Stimulated activated CD4-positive, alpha-beta T cell treated with anti-CD3 and anti-CD28 coated beads, Interleukin-15, amount 100 ng/mL, for 1 hour (primary cell): ENCODE measurements around the gene VGF.

ENCODE experiments used
- DNase-seq, 2 donors: peaks; one replicate each; pipeline ENCODE4 v3.0.0-alpha.2; 2020; ENCODE audit warnings: low read depth in 1 of 2, low spot score in 1 of 2

The VGF gene

DNA sequence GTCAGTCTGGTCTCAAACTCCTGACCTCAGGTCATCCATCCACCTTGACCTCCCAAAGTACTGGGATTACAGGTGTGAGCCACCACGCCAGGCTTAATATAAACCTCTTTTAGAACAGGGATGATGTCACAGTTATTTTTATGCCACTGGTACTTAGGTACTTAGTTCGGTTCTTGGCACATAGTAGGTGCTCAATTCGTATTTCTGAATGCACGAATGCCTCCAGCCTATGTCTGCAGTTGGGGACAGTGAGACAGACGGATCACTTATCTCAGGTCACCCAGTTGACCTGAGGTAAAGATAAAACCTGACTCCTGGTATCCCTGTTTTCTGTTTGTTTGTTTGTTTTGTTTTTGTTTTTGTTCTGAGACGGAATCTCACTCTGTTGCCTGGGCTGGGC lies 20.8 kb upstream of the VGF start:
- DNase-seq, result no peak

DNA sequence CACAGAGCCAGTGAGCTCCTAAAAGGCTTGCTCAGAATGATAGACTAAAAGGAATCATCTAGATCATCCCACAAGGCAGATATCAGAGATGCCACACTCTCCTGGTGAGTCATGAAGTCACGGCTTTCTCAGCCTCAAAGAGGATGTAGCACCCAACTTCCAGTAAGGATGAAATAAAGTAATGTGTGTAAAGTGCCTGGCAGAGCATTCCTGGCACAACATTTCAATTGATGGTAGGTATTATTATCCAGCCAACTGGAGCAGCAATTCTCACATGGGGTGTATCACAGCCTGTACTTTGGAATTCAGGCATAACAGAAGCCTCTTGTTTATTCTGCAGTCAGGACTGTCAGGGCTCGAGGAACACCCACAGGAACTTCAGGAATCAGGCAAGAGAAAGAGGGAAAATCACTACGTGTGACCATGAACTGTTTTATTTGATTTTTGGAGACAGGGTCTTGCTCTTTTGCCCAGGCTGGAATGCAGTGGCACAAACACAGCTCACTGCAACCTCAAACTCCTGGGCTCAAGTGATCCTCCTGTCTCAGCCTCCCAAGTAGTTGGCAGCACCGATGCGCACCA lies 20.0 kb upstream of the VGF start:
- DNase-seq, result no peak

- DNase-seq, result no peak
Measured at GRCh38 chr7:101180130-101180755, 14.9 kb upstream of the VGF start, which contains the start of gene NAT16. NAT16 (minus strand) TSS chr7:101180293; CDS start chr7:101174807, 5,486 bp downstream.

- DNase-seq, result no peak
Measured at GRCh38 chr7:101179713-101180112, 14.3 kb upstream of the VGF start.

GRCh38 chr7:101179117-101179516 lies 13.7 kb upstream of the VGF start:
- no peak for DNase-seq

DNA sequence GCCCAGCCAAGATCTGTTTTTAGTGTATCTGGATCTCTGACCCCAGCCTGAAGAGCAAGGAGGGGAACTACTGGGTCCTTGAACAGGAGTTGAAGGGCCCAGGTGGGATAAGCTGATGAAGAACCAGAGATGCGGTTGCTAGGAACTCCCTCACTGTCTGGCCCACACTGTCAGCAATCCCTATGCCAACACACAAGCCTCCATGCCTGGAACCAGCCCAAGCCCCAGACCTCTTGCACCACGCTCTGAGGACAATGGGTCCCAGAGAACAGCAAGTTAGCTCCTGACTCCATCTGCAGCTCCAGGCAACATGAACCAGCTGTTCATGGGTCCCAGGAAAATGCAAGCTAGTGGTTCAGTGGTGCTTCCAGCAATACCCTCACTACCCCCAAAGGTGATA lies 12.3 kb upstream of the VGF start:
- DNase-seq, result no peak

DNA sequence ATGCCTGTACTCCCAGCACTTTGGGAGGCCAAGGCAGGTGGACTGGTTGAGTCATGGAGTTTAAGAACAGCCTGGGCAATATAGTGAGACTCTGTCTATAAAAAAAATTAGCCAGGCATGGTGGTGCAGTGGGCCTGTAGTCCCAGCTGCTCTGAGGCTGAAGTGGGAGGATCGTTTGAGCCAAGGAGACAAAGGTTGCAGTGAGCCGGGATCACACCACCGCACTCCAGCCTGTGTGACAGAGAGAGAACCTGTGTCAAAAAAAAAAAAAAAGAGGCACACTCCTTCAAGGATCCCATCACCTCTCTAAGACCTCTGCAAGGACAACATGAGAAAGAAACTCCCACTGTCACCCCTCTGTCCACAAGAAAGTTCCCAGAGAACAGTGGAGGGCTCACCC lies 10.3 kb upstream of the VGF start:
- DNase-seq, result no peak

GRCh38 chr7:101174322-101174854 lies 9.0 kb upstream of the VGF start:
- no peak for DNase-seq

DNA sequence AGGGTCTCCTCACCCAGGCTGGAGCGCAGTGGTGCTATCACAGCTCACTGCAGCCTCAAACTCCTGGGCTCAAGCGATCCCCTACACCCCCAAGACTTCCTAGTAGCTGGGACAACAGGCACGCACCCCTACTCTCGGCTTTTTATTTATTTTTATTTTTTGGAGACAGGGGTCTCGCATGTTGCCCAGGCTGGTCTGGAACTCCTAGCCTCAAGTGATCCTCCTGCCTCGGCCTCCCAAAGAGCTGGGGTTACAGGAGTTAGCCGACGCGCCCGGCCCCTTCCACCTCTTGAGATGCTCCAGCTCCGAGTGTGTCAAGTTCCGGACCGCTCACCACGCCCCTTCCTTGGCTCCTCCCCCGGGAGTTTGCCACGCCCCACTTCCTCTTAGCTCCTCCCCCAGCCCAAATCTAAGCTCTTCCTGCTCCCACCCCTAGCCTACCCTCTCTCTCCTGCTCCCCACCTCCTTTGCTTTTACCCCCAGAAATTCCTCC lies 8.4 kb upstream of the VGF start:
- peak; percentile 38 to 46 for DNase-seq

- no peak for DNase-seq
Measured at GRCh38 chr7:101172854-101173751, 7.7 kb upstream of the VGF start.

DNA sequence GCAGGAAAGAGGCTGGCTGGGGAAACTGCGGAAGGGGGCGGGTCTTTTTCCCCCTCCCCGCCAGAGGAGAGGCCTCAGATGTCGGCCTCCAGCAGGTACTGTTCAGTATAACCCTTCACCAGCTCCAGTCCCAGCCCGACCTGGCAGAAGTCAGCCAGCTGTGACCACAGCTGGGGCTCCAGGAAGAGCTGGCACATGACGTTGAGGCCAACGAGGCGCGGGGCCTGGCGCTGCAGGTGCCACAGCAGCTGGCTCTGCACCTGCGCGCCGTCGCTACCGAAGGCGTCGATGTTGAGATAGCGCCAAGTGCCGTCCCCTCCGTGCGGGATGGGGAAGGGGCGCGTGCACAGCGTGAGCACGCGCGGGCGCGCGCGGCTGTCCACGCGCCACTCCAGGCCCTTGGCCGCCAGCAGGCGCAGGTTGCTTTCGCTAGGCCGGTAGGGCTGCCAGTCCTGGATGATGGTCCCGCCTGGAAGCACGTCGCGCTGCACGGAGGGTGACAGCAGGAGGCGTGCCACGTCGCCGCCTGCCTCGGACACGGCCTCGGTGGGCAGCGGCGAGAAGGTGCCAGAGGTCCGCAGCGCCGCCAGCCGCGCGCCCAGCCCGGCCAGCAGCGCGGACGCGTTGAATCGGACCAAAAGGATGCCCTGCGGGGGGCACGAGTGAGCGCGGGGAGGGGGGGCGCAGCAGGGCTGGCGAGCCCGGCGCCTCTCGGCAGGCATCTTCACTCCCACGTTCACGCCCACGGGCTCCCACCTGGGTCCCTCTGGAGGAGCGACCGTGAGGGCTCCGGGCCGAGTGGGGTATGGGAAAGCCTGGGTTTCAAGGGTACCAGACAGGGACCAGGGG lies 6.9 kb upstream of the VGF start:
- DNase-seq, result no peak

- no peak for DNase-seq
Measured at GRCh38 chr7:101171442-101171837, 6.1 kb upstream of the VGF start.

DNA sequence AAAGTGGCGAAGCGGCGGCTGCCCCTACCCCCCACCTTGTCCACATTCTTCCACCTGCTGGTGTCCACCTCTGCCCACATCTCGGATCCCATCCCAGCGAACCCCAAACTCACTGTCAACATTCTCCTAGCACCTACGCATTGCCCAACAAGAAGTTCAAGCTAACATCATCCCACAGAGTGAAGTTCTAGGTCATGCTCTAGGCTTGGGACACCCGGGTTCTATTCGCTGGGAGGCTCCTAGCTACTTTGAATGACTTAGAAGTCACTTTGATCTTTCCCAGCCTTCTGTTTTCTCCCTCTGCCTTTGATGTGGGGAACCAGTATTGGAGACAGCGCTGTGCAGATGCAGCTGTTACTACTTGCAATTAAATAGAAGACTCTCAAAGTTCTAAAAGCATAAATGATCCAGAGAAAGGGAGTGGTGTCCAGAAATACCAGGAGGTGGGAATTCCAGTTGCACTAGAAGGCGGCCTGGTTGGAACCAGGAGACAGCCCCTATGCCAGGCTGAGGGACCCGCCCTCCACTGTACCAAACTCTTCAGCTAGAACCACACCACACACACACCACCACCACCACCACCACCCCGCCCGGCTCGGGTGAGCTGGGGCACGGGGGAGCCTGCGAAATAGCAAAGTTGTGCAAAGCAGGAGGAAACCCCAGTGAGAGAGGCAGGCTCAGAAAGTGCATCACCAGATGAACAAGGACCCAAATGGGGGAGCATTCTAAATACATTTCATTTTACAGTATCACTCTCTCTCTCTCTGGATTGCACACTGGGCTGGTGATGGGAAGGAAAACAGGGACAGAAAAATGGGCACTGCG lies 5.5 kb upstream of the VGF start:
- DNase-seq, result no peak

GRCh38 chr7:101169838-101170551 lies 4.6 kb upstream of the VGF start:
- DNase-seq, result peak; percentile 61 to 71

DNA sequence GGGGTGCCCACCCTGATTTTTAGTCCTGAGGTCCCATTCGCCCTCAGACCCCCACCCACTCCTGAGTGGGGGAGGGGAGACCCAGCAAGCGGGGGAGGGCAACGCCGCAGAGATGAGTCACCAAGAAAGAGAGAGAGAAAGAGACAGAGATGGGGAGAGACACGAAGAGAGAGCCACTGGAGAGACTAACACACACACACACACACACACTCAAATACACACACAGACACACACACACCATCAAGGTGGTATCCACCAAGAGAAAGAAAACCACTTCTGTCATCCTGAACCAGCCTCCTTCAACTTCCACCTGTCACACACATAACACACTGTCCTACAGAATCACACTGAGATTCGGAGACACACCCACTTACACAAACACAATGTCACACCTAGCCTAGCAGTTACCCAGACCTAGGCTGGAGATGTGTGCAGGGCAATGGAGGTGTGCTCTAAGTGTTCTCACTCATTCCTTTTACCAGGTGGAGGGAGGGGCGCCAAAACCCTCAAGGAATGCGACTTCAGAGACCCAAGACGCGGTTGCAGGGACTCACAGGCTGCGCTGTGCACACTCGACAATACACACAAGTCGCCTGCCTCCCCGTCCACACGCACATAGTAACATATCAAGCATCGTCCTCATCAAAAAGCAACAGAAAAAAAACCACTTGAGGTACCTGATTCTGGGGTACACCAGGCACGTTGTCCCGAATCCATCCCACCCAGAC lies 3.9 kb upstream of the VGF start:
- no peak for DNase-seq

DNA sequence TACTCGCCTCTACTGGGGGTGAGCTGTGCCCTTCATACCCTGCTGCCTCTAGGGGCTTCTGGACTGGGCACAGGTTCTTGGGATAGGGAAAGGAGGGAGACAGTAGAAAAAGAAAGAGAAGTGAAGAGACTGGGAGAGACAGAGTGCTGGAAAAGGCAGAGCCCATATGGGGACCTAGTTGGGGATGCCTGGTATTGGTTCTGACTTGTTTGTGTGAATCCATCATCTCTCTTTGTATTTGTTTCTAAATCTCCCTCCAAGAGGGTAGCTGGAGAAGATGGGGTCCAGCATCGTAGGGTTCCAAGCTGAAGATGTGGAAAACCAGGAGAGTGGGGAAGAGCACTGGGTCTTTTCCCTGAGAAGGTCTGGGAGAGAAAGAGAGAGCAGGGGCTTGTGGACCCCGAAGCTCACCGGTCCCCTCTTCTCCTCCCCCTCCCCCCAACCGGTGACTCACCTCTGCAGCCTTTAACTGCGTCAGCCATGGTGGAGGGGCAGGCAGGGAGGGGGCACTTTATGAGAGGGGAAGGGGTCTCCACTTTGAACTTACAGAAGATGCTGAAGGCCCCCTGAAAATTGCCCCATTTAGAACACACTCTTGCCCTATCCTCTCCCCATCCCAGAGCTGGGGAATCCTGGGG lies 3.2 kb upstream of the VGF start:
- no peak for DNase-seq

- DNase-seq, result no peak
Measured at GRCh38 chr7:101167645-101168411, 2.5 kb upstream of the VGF start.
